ENCODE measurements around the gene XRCC5. TPM values are rescaled to one million over a fixed set of nuclear protein-coding genes. Genes with fewer than 3 reads are reported as not detected.

Gene XRCC5
- total and polyA plus RNA-seq, 2 of the 8 experiments (the other 6 are each of a cell fraction or from before 2014, with no cell fraction given): 308 to 644 TPM

- TF ChIP-seq ATF3 (IDR thresholded peaks at IDR 0.05; ENCODE audit: insufficient read depth, low read depth, low read length): no peak
- peak; percentile 68 to 93 (median 75) for TF ChIP-seq CTCF (IDR thresholded peaks at IDR 0.05; ENCODE audit: control extremely low read depth in 1 of 3, insufficient read depth in 1 of 3, low read depth in 1 of 3, low read length in 3 of 3)
- TF ChIP-seq TBP (IDR thresholded peaks at IDR 0.05; ENCODE audit: low read depth, low read length): peak; percentile 55
- TF ChIP-seq TAF1 (IDR thresholded peaks at IDR 0.05; ENCODE audit: low read depth, low read length): no peak; the same call in 1 of the 2 replicates
- peak; percentile 70 to 89 for TF ChIP-seq POLR2A (IDR thresholded peaks at IDR 0.05; ENCODE audit: control extremely low read depth in 1 of 2, low read depth in 2 of 2, low read length in 2 of 2)
Measured at GRCh38 chr2:216114714-216115531, 5.8 kb downstream of the XRCC5 start (continued).

Measured in H1 (cell line).